Peyer's patch (tissue), 4 donors: Measurements from ENCODE around the gene MSI2. TPM values are rescaled to one million over a fixed set of nuclear protein-coding genes. Genes with fewer than 3 reads are reported as not detected.
"Not testable (repeated sequence)": the region's sequence is repeated elsewhere in the genome, so short reads cannot be mapped to it uniquely, and the experiment has no call there.

Source experiments
- DNase-seq, 3 donors: peaks; one replicate each; pipeline ENCODE4 v3.0.0-alpha.2; 2017 to 2019
- H3K27ac ChIP-seq, 4 donors: fragments of 200-600 bp; sonication (generic); one replicate each; pipeline ENCODE4 v1.5.1; 2016 to 2019
- H3K27me3 ChIP-seq, 2 donors: fragments of 200-600 bp; sonication (generic); one replicate each; pipeline ENCODE4 v1.5.1; 2019
- H3K36me3 ChIP-seq, 3 donors: fragments of 200-600 bp; sonication (generic); one replicate each; pipeline ENCODE4 v1.5.1; 2016 to 2019
- H3K4me1 ChIP-seq, 4 donors: fragments of 200-600 bp; sonication (generic); one replicate each; pipeline ENCODE4 v1.5.1; 2016 to 2019
- H3K4me3 ChIP-seq, 4 donors: fragments of 200-600 bp; sonication (generic); 1 replicate in 3 of 4; 2 replicates in 1 of 4; pipeline ENCODE4 v1.5.1; 2016 to 2019; ENCODE audit warnings: mild to moderate bottlenecking in 1 of 4
- H3K9me3 ChIP-seq, 4 donors: fragments of 200-600 bp; sonication (generic); one replicate each; pipeline ENCODE4 v1.5.1; 2016 to 2019; ENCODE audit warnings: mild to moderate bottlenecking in 1 of 4
- CTCF ChIP-seq, 6 experiments: fragments of 450-650 bp in 4 of 6; fragments of 200-600 bp in 2 of 6; sonication (generic) in 1 of 6; IDR thresholded peaks; one replicate each; pipeline ENCODE4 v1.5.1; 2017 to 2019; ENCODE audit warnings: antibody characterized with exemption in 6 of 6, mild to moderate bottlenecking in 3 of 6, moderate library complexity in 1 of 6
- POLR2A ChIP-seq, 2 donors: fragments of 450-650 bp; IDR thresholded peaks; one replicate each; pipeline ENCODE4 v1.5.1; 2017; ENCODE audit warnings: antibody characterized with exemption in 2 of 2, mild to moderate bottlenecking in 2 of 2, moderate library complexity in 2 of 2
- total RNA-seq, 4 donors: library from RNA; depleted of rRNA; stranded (reverse); fragments of >200 nt; gene quantifications; one replicate each; pipeline ENCODE4 v1.1.0, GENCODE V29; 2016

The MSI2 gene
- total RNA-seq, 4 donors from 2014 or later = 25.9 to 39.0 (median 29.2) TPM

- H3K27me3 ChIP-seq = no peaks in the 10 kb centered on the region
- H3K4me3 ChIP-seq = no peak overlapping the region
- H3K36me3 ChIP-seq = no peaks in the 10 kb centered on the region
- H3K4me1 ChIP-seq = no peaks in the 10 kb centered on the region
- H3K9me3 ChIP-seq = no peaks in the 10 kb centered on the region
- H3K27ac ChIP-seq = no peak overlapping the region
- no peak for TF ChIP-seq CTCF (IDR thresholded peaks at IDR 0.05)
- no peak for TF ChIP-seq POLR2A (IDR thresholded peaks at IDR 0.05)
- no peak for DNase-seq
Observed at GRCh38 chr17:57498443-57498842, 242.1 kb downstream of the MSI2 start.

- not testable (repeated sequence) for H3K9me3 ChIP-seq, H3K36me3 ChIP-seq, H3K27me3 ChIP-seq, DNase-seq, H3K27ac ChIP-seq, H3K4me1 ChIP-seq, H3K4me3 ChIP-seq
Observed at GRCh38 chr17:57499221-57499620, 242.9 kb downstream of the MSI2 start.

- no peak overlapping the region for H3K27ac ChIP-seq
- no peaks in the 10 kb centered on the region for H3K4me1 ChIP-seq
- no peak for TF ChIP-seq CTCF (IDR thresholded peaks at IDR 0.05)
- no peak for TF ChIP-seq POLR2A (IDR thresholded peaks at IDR 0.05)
- no peak for DNase-seq
- H3K36me3 ChIP-seq = no peaks in the 10 kb centered on the region
- H3K4me3 ChIP-seq = no peak overlapping the region
- no peaks in the 10 kb centered on the region for H3K9me3 ChIP-seq
- H3K27me3 ChIP-seq = no peaks in the 10 kb centered on the region
Observed at GRCh38 chr17:57499648-57500049, 243.3 kb downstream of the MSI2 start.

- TF ChIP-seq CTCF (IDR thresholded peaks at IDR 0.05) = no peak
- TF ChIP-seq POLR2A (IDR thresholded peaks at IDR 0.05) = no peak
- Histone ChIP-seq H3K9me3 (no peaks in the 10 kb centered on the region), H3K36me3 (no peaks in the 10 kb centered on the region), H3K4me1 (no peaks in the 10 kb centered on the region), H3K27me3 (no peaks in the 10 kb centered on the region), H3K27ac (no peak overlapping the region), H3K4me3 (no peak overlapping the region)
- DNase-seq = no peak
Observed at GRCh38 chr17:57501016-57501415, 244.7 kb downstream of the MSI2 start.

GRCh38 chr17:57502022-57502421, 245.7 kb downstream of the MSI2 start:
- no peaks in the 10 kb centered on the region for H3K9me3 ChIP-seq
- no peak overlapping the region for H3K27ac ChIP-seq
- no peak for DNase-seq
- no peaks in the 10 kb centered on the region for H3K27me3 ChIP-seq
- TF ChIP-seq CTCF (IDR thresholded peaks at IDR 0.05) = no peak
- no peak for TF ChIP-seq POLR2A (IDR thresholded peaks at IDR 0.05)
- H3K4me1 ChIP-seq = peaks cover 0 to 3% (median 0%) of the 10 kb centered on the region in 4 donors
- no peak overlapping the region for H3K4me3 ChIP-seq
- no peaks in the 10 kb centered on the region for H3K36me3 ChIP-seq

- Histone ChIP-seq H3K36me3 (no peaks in the 10 kb centered on the region), H3K9me3 (no peaks in the 10 kb centered on the region), H3K4me3 (no peak overlapping the region), H3K27ac (no peak overlapping the region), H3K27me3 (no peaks in the 10 kb centered on the region), H3K4me1 (peaks cover 0 to 3% (median 0%) of the 10 kb centered on the region in 4 donors)
- no peak for DNase-seq
- TF ChIP-seq POLR2A (IDR thresholded peaks at IDR 0.05) = no peak
Observed at GRCh38 chr17:57502811-57503241, 246.5 kb downstream of the MSI2 start.

GRCh38 chr17:57504208-57504607, 247.9 kb downstream of the MSI2 start:
- H3K27me3 ChIP-seq = no peaks in the 10 kb centered on the region
- H3K4me1 ChIP-seq = peaks cover 0 to 3% (median 0%) of the 10 kb centered on the region in 4 donors
- no peak for TF ChIP-seq CTCF (IDR thresholded peaks at IDR 0.05)
- TF ChIP-seq POLR2A (IDR thresholded peaks at IDR 0.05) = no peak
- DNase-seq = no peak
- no peak overlapping the region for H3K27ac ChIP-seq
- H3K4me3 ChIP-seq = no peak overlapping the region
- H3K36me3 ChIP-seq = no peaks in the 10 kb centered on the region
- H3K9me3 ChIP-seq = no peaks in the 10 kb centered on the region
